Uterus (tissue), 4 donors: ENCODE data around the gene RBMX. TPM values are rescaled to one million over a fixed set of nuclear protein-coding genes. Genes with fewer than 3 reads are reported as not detected.
"Not testable (repeated sequence)": the region's sequence is repeated elsewhere in the genome, so short reads cannot be mapped to it uniquely, and the experiment has no call there.

Source experiments
- DNase-seq, 2 donors: peaks; one replicate each; pipeline ENCODE4 v3.0.0-alpha.2; 2019 to 2020
- H3K27ac ChIP-seq, 2 donors: fragments of 200-600 bp; sonication (generic); 1 replicate in 1 of 2; 2 replicates in 1 of 2; pipeline ENCODE4 v1.5.1; 2016 to 2018
- H3K27me3 ChIP-seq, 2 donors: fragments of 200-600 bp; sonication (generic); one replicate each; pipeline ENCODE4 v1.5.1; 2018 to 2019; ENCODE audit warnings: control low read depth in 1 of 2
- H3K36me3 ChIP-seq, 2 donors: fragments of 200-600 bp; sonication (generic); one replicate each; pipeline ENCODE4 v1.5.1; 2019; ENCODE audit warnings: control low read depth in 1 of 2
- H3K4me1 ChIP-seq, 2 donors: fragments of 200-600 bp; sonication (generic); one replicate each; pipeline ENCODE4 v1.5.1; 2018 to 2019; ENCODE audit warnings: control low read depth in 1 of 2
- H3K4me3 ChIP-seq, 2 donors: fragments of 200-600 bp; sonication (generic); 1 replicate in 1 of 2; 2 replicates in 1 of 2; pipeline ENCODE4 v1.5.1; 2018 to 2019; ENCODE audit warnings: mild to moderate bottlenecking in 1 of 2
- H3K9me3 ChIP-seq, 2 donors: fragments of 200-600 bp; sonication (generic); one replicate each; pipeline ENCODE4 v1.5.1; 2019; ENCODE audit warnings: control low read depth in 1 of 2
- POLR2A ChIP-seq, 2 donors: fragments of 450-650 bp; IDR thresholded peaks; one replicate each; pipeline ENCODE4 v1.6.1; 2016; ENCODE audit warnings: antibody characterized with exemption in 2 of 2, mild to moderate bottlenecking in 1 of 2, moderate library complexity in 1 of 2
- intact Hi-C: fragments of 100-400 bp; cut with DNase I; formaldehyde crosslinking; loops from one replicate; pipeline ENCODE4 v1.15.1; 2023; ENCODE audit warnings: low total_unique reads
- total RNA-seq, 4 donors: library from RNA; depleted of rRNA in 3 of 4; stranded (reverse); fragments of >200 nt in 3 of 4; gene quantifications; one replicate each; pipeline versions ENCODE4 v1.1.0 to v1.2.4, GENCODE V29; 2014 to 2023
- TF ChIP-seq, protein P1 (sequence below), 4 experiments: fragments of 200-600 bp in 2 of 4; fragments of 450-650 bp in 2 of 4; sonication (generic) in 2 of 4; IDR thresholded peaks; one replicate each; pipeline ENCODE4 v1.5.1; 2016 to 2019; ENCODE audit warnings: antibody characterized with exemption in 4 of 4, mild to moderate bottlenecking in 2 of 4, moderate library complexity in 1 of 4
- donor health status: DM: yes; HTN: yes; CAD: no.

Gene RBMX
- total RNA-seq, 4 donors from 2014 or later, result 231 to 478 (median 248) TPM

DNA sequence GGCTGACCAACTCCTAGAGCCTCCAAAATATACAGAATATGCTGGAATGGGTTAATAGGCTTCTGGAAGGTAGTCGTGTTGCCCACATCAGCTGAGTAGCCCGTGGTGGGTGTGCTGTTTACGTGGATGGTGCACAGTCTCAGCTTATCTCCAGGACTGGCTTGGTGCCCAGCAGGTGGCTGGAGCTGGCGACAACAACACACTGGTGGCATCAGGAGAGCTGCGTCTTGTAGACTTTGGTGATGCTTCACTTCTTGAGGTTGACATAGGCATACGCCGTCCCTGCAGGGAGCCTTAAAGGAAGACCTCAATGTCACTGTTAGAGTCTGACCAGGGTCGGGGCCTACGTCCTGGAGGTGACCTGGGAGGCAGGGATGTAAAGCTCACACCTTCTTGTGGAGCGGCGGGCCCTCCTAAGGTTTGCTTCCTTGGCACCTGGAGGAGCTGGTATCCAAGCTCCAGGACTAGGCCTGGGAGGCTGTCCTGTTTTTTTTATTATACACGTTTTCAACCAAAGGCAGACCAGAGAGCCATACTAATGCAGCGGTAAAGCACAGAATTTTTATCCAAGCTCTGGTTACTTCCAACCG, 26.5 kb upstream of the RBMX start:
- no peaks in the 10 kb centered on the region for H3K27me3 ChIP-seq
- H3K4me3 ChIP-seq, result no peak overlapping the region
- intact Hi-C loops, result no loop called here
- no peaks in the 10 kb centered on the region for H3K36me3 ChIP-seq
- H3K27ac ChIP-seq, result no peak overlapping the region
- DNase-seq, result no peak
- TF ChIP-seq, protein P1, sequence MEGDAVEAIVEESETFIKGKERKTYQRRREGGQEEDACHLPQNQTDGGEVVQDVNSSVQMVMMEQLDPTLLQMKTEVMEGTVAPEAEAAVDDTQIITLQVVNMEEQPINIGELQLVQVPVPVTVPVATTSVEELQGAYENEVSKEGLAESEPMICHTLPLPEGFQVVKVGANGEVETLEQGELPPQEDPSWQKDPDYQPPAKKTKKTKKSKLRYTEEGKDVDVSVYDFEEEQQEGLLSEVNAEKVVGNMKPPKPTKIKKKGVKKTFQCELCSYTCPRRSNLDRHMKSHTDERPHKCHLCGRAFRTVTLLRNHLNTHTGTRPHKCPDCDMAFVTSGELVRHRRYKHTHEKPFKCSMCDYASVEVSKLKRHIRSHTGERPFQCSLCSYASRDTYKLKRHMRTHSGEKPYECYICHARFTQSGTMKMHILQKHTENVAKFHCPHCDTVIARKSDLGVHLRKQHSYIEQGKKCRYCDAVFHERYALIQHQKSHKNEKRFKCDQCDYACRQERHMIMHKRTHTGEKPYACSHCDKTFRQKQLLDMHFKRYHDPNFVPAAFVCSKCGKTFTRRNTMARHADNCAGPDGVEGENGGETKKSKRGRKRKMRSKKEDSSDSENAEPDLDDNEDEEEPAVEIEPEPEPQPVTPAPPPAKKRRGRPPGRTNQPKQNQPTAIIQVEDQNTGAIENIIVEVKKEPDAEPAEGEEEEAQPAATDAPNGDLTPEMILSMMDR (IDR thresholded peaks at IDR 0.05), result no peak
- no peak for TF ChIP-seq POLR2A (IDR thresholded peaks at IDR 0.05)
- H3K9me3 ChIP-seq, result no peaks in the 10 kb centered on the region
- no peaks in the 10 kb centered on the region for H3K4me1 ChIP-seq

DNA sequence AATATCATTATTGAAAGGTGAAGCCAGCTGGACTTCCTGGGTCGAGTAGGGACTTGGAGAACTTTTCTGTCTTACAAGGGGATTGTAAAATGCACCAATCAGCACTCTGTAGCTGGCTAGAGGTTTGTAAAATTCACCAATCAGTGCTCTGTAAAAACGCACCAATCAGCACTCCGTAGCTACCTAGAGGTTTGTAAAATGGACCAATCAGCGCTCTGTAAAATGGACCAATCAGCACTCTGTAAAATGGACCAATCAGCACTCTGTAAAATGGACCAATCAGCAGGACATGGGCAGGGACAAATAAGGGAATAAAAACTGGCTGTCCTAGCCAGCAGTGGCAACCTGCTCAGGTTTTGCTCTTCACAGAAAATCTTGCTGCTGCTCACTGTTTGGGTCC, 23.5 kb upstream of the RBMX start:
- DNase-seq, intact Hi-C loops, H3K4me1 ChIP-seq, H3K36me3 ChIP-seq, H3K27me3 ChIP-seq, H3K9me3 ChIP-seq, H3K4me3 ChIP-seq, H3K27ac ChIP-seq: not testable (repeated sequence)

DNA sequence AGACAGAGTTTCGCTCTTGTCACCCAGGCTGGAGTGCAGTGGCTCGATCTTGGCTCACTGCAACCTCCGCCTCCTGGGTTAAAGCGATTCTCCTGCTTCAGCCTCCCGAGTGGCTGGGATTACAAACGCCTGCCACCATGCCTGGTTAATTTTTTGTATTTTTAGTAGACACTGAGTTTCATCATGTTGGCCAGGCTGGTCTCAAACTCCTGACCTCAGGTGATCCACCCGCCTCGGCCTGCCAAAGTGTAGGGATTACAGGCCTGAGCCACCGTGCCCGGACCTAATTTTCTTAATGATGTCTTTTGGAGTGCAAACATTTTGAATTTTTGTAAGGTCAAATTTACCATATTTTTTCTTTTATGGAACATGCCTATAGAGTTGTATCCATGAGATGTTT, 19.5 kb upstream of the RBMX start:
- H3K9me3 ChIP-seq, H3K27ac ChIP-seq, H3K4me3 ChIP-seq, H3K27me3 ChIP-seq, H3K4me1 ChIP-seq, H3K36me3 ChIP-seq, intact Hi-C loops, DNase-seq: not testable (repeated sequence)

DNA sequence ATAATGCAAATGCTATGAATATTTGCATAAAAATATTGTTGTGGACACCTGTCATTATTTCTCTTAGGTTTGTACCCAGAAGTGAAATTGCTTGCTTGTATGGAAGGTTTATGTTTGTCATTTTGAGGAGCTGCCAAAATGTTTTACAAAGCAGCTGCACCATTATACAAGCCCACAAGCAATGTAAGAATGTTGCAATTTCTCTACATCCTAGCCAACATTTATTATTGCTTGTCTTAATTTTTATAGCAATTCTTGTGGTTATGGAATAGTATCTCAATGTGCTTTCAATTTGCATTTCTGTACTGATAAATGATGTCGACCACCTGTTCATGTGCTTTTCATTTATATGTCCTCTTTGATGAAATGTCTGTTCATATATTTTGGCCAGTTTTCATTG, 18.7 kb upstream of the RBMX start:
- H3K9me3 ChIP-seq, result no peaks in the 10 kb centered on the region
- H3K36me3 ChIP-seq, result no peaks in the 10 kb centered on the region
- intact Hi-C loops, result no loop called here
- H3K4me1 ChIP-seq, result no peaks in the 10 kb centered on the region
- DNase-seq, result no peak
- H3K4me3 ChIP-seq, result no peak overlapping the region
- no peaks in the 10 kb centered on the region for H3K27me3 ChIP-seq
- TF ChIP-seq POLR2A (IDR thresholded peaks at IDR 0.05), result no peak
- TF ChIP-seq, protein P1 (IDR thresholded peaks at IDR 0.05), result no peak
- H3K27ac ChIP-seq, result no peak overlapping the region

DNA sequence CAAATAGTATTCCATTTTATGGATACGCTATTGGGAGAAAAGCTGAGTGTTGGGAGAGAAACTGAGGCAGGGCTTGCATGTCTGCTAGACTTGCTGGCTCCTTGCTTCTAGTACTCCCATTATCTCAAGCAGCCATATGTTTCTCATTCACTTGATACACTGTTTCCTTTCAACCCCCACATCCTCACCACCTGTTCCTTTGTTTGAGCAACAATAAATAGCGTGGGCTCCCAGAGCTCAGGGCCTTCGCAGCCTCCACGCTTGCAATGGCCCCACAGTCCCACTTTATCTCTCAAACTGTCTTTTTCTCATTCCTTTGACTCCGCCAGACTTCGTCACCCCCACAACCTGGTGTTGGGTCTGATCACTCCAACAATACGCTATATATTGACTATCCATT, 18.2 kb upstream of the RBMX start:
- H3K4me3 ChIP-seq, H3K9me3 ChIP-seq, H3K4me1 ChIP-seq, H3K27ac ChIP-seq, DNase-seq, H3K27me3 ChIP-seq, intact Hi-C loops, H3K36me3 ChIP-seq: not testable (repeated sequence)

DNA sequence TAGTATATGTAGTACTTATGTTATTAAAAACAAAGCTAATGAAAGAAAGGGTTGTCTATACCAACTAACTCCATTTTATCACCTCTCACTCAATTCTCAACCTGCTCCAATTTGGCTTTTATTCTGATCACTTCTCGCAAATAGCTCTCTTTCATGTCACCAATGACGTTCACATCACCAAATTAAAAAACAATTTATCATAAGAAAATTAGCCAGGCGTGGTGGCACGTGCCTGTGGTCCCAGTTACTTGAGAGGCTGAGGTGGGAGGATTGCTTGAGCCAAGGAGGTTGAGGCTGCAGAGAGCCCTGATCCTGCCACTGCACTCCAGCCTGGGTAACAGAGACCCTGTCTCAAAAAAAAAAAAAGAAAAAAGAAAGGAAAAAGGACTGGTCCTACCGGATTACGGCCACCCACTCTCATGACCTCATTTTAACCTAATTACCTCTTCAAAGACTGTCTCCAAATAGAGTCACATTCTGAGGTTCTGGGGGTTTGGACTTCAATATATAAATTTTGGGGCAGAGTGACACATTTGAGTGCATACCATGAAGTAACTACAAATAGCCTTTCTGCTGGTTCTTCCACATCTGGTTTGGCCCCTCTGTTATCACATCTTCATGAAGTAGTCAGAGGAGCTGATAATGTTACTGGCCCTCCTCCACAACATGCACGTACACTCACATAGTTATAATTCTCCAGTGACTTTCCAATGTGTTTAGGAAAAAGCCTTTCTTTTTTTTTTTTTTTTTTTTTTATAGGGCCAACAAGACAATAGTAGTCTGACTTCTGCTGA, 15.8 kb upstream of the RBMX start:
- Histone ChIP-seq H3K27ac (no peak overlapping the region), H3K9me3 (no peaks in the 10 kb centered on the region), H3K27me3 (no peaks in the 10 kb centered on the region), H3K4me3 (no peak overlapping the region), H3K36me3 (no peaks in the 10 kb centered on the region), H3K4me1 (no peaks in the 10 kb centered on the region)
- intact Hi-C loops, result no loop called here
- DNase-seq, result no peak
- TF ChIP-seq POLR2A (IDR thresholded peaks at IDR 0.05), result no peak
- TF ChIP-seq, protein P1 (IDR thresholded peaks at IDR 0.05), result no peak
